ENCODE data around the gene PNLIPRP1.

GRCh38 chr10:116598329-116598728, 7.6 kb downstream of the PNLIPRP1 start:
- no peak for TF ChIP-seq EZH2phosphoT487 (conservative IDR thresholded peaks at IDR 0.05; ENCODE audit: low read length)
- TF ChIP-seq CTCF (IDR thresholded peaks at IDR 0.05; ENCODE audit: insufficient read depth, low read length, poor library complexity, severe bottlenecking) = no peak

Data from SU-DHL-6 (cell line).